ENCODE measurements around the gene SRSF3.

GRCh38 chr6:36603222-36604089, 9.3 kb downstream of the SRSF3 start:
- TF ChIP-seq RCOR1 (IDR thresholded peaks at IDR 0.05; ENCODE audit: low read depth, low read length) (no peak), POLR2A (IDR thresholded peaks at IDR 0.05; ENCODE audit: low read length) (no peak), CTCF (IDR thresholded peaks at IDR 0.05) (no peak), NR3C1 (IDR thresholded peaks at IDR 0.05) (no peak), SMC3 (IDR thresholded peaks at IDR 0.05) (no peak), EP300 (IDR thresholded peaks at IDR 0.05) (no peak), MAZ (IDR thresholded peaks at IDR 0.05; ENCODE audit: borderline replicate concordance, low read depth, low read length) (no peak), ELK1 (IDR thresholded peaks at IDR 0.05; ENCODE audit: low read depth, low read length) (no peak), RAD21 (conservative IDR thresholded peaks at IDR 0.05 in 1 of 2, IDR thresholded peaks at IDR 0.05 in 1 of 2) (no peak), JUN (IDR thresholded peaks at IDR 0.05) (no peak)

Measured in A549 (cell line).